HAP-1 (cell line): Measurements from ENCODE around the gene TPST1.
"Not testable (repeated sequence)": the region's sequence is repeated elsewhere in the genome, so short reads cannot be mapped to it uniquely, and the experiment has no call there.

Experiments used
- DNase-seq, 2 experiments: peaks; one replicate each; pipeline ENCODE4 v3.0.0-alpha.2; 2016 to 2020; ENCODE audit warnings: low spot score in 2 of 2
- H3K27me3 ChIP-seq: fragments of 250-450 bp; sonication (Bioruptor Pico); 2 replicates; pipeline ENCODE4 v1.5.1; 2020; ENCODE audit warnings: low read depth, mild to moderate bottlenecking, moderate library complexity
- H3K36me3 ChIP-seq: fragments of 250-450 bp; sonication (Bioruptor Pico); replicated peaks from 2 replicates; pipeline ENCODE4 v1.5.1; 2020; ENCODE audit warnings: mild to moderate bottlenecking
- H3K4me1 ChIP-seq: fragments of 250-450 bp; sonication (Bioruptor Pico); 2 replicates; pipeline ENCODE4 v1.5.1; 2020; ENCODE audit warnings: mild to moderate bottlenecking
- H3K4me3 ChIP-seq: fragments of 250-450 bp; sonication (Bioruptor Pico); 2 replicates; pipeline ENCODE4 v1.5.1; 2020; ENCODE audit warnings: mild to moderate bottlenecking, moderate library complexity
- H3K9me3 ChIP-seq: fragments of 250-450 bp; sonication (Bioruptor Pico); 2 replicates; pipeline ENCODE4 v1.5.1; 2020; ENCODE audit warnings: mild to moderate bottlenecking, moderate library complexity
- in situ Hi-C: fragments of 300-500 bp; cut with MboI; formaldehyde crosslinking; loops from 3 replicates; pipeline ENCODE4 v1.14.3; 2020; ENCODE audit warnings: low sequenced_read_pairs, inconsistent platforms, mixed read lengths

TPST1 gene

GRCh38 chr7:66356277-66356721, 151.2 kb downstream of the TPST1 start:
- H3K4me1 ChIP-seq = no peaks in the 10 kb centered on the region
- DNase-seq = no peak
- in situ Hi-C loops = no loop called here
- H3K27me3 ChIP-seq = no peaks in the 10 kb centered on the region
- H3K4me3 ChIP-seq = no peak overlapping the region
- H3K9me3 ChIP-seq = no peaks in the 10 kb centered on the region
- no peaks in the 10 kb centered on the region for H3K36me3 ChIP-seq

- H3K4me3 ChIP-seq = no peak overlapping the region
- no peaks in the 10 kb centered on the region for H3K27me3 ChIP-seq
- H3K9me3 ChIP-seq = no peaks in the 10 kb centered on the region
- no peak for DNase-seq
- H3K36me3 ChIP-seq = no peaks in the 10 kb centered on the region
- H3K4me1 ChIP-seq = no peaks in the 10 kb centered on the region
- in situ Hi-C loops = no loop called here
Measured at GRCh38 chr7:66357087-66357486, 152.0 kb downstream of the TPST1 start.

GRCh38 chr7:66359656-66360211, 154.6 kb downstream of the TPST1 start:
- no peak overlapping the region for H3K4me3 ChIP-seq
- no peaks in the 10 kb centered on the region for H3K36me3 ChIP-seq
- H3K27me3 ChIP-seq = no peaks in the 10 kb centered on the region
- H3K9me3 ChIP-seq = no peaks in the 10 kb centered on the region
- H3K4me1 ChIP-seq = no peaks in the 10 kb centered on the region
- no peak for DNase-seq
- in situ Hi-C loops = no loop called here

- Histone ChIP-seq H3K27me3 (no peaks in the 10 kb centered on the region), H3K4me3 (no peak overlapping the region), H3K36me3 (no peaks in the 10 kb centered on the region), H3K9me3 (no peaks in the 10 kb centered on the region), H3K4me1 (no peaks in the 10 kb centered on the region)
- no peak for DNase-seq
- in situ Hi-C loops = no loop called here
Measured at GRCh38 chr7:66362136-66362535, 157.0 kb downstream of the TPST1 start.

GRCh38 chr7:66363635-66364034, 158.5 kb downstream of the TPST1 start:
- Histone ChIP-seq H3K27me3 (no peaks in the 10 kb centered on the region), H3K9me3 (no peaks in the 10 kb centered on the region), H3K36me3 (no peaks in the 10 kb centered on the region), H3K4me3 (no peak overlapping the region), H3K4me1 (no peaks in the 10 kb centered on the region)
- DNase-seq = no peak
- in situ Hi-C loops = no loop called here

- H3K27me3 ChIP-seq, H3K4me1 ChIP-seq, H3K9me3 ChIP-seq, DNase-seq, H3K4me3 ChIP-seq, H3K36me3 ChIP-seq, in situ Hi-C loops: not testable (repeated sequence)
Measured at GRCh38 chr7:66365031-66365430, 159.9 kb downstream of the TPST1 start.

- Histone ChIP-seq H3K4me3 (no peak overlapping the region), H3K27me3 (no peaks in the 10 kb centered on the region), H3K4me1 (no peaks in the 10 kb centered on the region), H3K9me3 (no peaks in the 10 kb centered on the region), H3K36me3 (no peaks in the 10 kb centered on the region)
- in situ Hi-C loops = no loop called here
- DNase-seq = no peak
Measured at GRCh38 chr7:66371096-66371824, 166.1 kb downstream of the TPST1 start.

- DNase-seq, in situ Hi-C loops, H3K36me3 ChIP-seq, H3K4me3 ChIP-seq, H3K4me1 ChIP-seq, H3K9me3 ChIP-seq, H3K27me3 ChIP-seq: not testable (repeated sequence)
Measured at GRCh38 chr7:66374141-66374840, 169.2 kb downstream of the TPST1 start.

GRCh38 chr7:66376264-66376945, 171.3 kb downstream of the TPST1 start:
- H3K27me3 ChIP-seq = no peaks in the 10 kb centered on the region
- no peaks in the 10 kb centered on the region for H3K4me1 ChIP-seq
- in situ Hi-C loops = no loop called here
- no peaks in the 10 kb centered on the region for H3K9me3 ChIP-seq
- H3K36me3 ChIP-seq = peaks cover 6% of the 10 kb centered on the region; the same call in 1 of the 2 replicates
- no peak overlapping the region for H3K4me3 ChIP-seq
- no peak for DNase-seq

GRCh38 chr7:66377045-66377444, 171.9 kb downstream of the TPST1 start:
- in situ Hi-C loops = no loop called here
- Histone ChIP-seq H3K4me3 (no peak overlapping the region), H3K36me3 (peaks cover 6% of the 10 kb centered on the region; the same call in 1 of the 2 replicates), H3K9me3 (no peaks in the 10 kb centered on the region), H3K27me3 (no peaks in the 10 kb centered on the region), H3K4me1 (no peaks in the 10 kb centered on the region)
- no peak for DNase-seq

- in situ Hi-C loops = no loop called here
- DNase-seq = no peak
- Histone ChIP-seq H3K36me3 (peaks cover 6% of the 10 kb centered on the region; the same call in 1 of the 2 replicates), H3K9me3 (no peaks in the 10 kb centered on the region), H3K27me3 (no peaks in the 10 kb centered on the region), H3K4me1 (no peaks in the 10 kb centered on the region), H3K4me3 (no peak overlapping the region)
Measured at GRCh38 chr7:66377714-66378113, 172.6 kb downstream of the TPST1 start.

- peaks cover 6% of the 10 kb centered on the region; the same call in 1 of the 2 replicates for H3K36me3 ChIP-seq
- no peak overlapping the region for H3K4me3 ChIP-seq
- no peaks in the 10 kb centered on the region for H3K4me1 ChIP-seq
- in situ Hi-C loops = no loop called here
- DNase-seq = no peak
- no peaks in the 10 kb centered on the region for H3K9me3 ChIP-seq
- H3K27me3 ChIP-seq = no peaks in the 10 kb centered on the region
Measured at GRCh38 chr7:66379542-66380160, 174.5 kb downstream of the TPST1 start.

GRCh38 chr7:66380272-66380888, 175.2 kb downstream of the TPST1 start:
- in situ Hi-C loops = no loop called here
- Histone ChIP-seq H3K4me3 (no peak overlapping the region), H3K4me1 (no peaks in the 10 kb centered on the region), H3K9me3 (no peaks in the 10 kb centered on the region), H3K27me3 (no peaks in the 10 kb centered on the region), H3K36me3 (peaks cover 6% of the 10 kb centered on the region; the same call in 1 of the 2 replicates)
- no peak for DNase-seq
